ENCODE data around the gene TEX9. TPM values are rescaled to one million over a fixed set of nuclear protein-coding genes. Genes with fewer than 3 reads are reported as not detected.
"Not testable (repeated sequence)": the region's sequence is repeated elsewhere in the genome, so short reads cannot be mapped to it uniquely, and the experiment has no call there.

The TEX9 gene
- total RNA-seq, 2 donors from 2014 or later = 6.9 to 7.6 TPM

DNA sequence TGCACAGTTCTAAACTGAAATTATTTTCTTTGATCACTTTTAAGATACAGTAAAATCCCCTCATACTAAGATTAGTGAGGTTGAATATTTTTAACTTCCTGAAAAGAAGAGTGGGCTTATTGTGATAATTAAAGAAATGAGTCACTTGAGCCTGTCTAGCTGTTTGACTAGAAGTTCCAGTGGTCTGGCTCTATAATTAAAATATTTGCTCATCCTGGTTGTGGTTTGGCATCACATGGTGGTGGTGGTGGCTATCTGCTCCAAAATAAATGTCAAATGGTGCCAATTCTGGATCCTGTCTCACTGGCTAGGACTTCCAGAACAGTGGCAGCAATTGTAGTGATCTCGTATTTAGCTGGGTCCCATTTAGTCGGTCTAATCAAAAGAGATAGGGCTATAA is 8.6 kb upstream of the TEX9 start:
- intact Hi-C loops (cut with DNase I, micrococcal nuclease) = no loop called here
- ATAC-seq (no peak), DNase-seq (no peak)

DNA sequence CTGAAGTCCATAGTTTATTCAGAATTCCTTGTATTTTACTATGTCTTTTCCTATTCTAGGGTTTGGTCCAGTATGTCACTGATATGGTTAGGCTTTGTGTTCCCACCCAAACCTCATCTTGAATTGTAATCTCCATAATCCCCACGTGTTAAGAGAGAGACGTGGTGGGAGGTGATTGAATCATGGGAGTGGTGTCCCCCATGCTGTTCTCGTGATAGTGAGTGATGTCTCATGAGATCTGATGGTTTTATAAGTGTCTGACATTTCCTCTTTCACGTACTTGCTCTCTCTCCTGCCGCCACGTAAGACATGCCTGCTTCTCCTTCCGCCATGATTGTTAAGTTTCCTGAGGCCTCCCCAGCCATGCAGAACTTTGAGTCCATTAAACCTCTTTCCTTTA is 6.6 kb upstream of the TEX9 start:
- no peak for ATAC-seq
- intact Hi-C loops (cut with DNase I, micrococcal nuclease) = no loop called here
- no peak for DNase-seq

DNA sequence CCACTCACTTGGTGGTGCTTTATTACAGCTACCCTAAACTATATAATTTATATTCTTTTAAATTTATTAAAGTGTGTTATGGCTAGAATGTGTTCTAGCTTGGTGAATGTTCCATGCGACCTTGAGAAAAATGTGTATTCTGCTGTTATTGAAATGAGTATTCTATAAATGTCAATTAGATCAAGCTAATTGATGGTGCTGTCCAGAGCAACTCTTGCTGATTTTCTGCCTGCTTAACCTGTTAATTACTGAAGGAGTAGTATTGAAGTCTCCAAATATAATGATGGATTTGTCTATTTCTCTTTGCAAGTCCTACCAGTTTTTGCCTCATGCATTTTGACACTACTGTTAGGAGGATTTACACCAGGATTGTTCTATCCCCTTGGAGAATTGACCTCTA is 3.2 kb upstream of the TEX9 start:
- ATAC-seq (no peak), DNase-seq (no peak)
- intact Hi-C loops (cut with DNase I, micrococcal nuclease) = no loop called here

DNA sequence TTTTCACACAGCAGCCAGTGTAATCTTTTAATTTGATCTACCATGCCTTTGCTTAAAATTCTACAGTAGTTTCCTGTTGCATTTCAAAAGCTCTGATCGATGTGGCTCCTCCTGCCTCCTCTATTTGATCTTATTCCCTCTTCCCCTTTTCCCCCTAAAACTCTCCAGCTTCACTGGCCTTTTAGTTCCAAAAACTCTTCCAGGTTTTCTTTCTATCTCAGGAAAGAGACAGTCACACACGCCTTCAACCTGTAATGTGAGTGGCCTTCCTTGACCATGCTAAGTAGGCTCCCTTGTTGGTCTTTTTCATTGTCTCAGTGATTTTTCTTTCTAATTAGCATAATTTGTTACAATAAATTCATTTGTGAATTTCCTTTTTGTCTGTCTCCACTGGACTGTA is 985 bp downstream of the TEX9 start:
- DNase-seq = no peak
- no peak for ATAC-seq
- intact Hi-C loops (cut with DNase I, micrococcal nuclease) = no loop called here

DNA sequence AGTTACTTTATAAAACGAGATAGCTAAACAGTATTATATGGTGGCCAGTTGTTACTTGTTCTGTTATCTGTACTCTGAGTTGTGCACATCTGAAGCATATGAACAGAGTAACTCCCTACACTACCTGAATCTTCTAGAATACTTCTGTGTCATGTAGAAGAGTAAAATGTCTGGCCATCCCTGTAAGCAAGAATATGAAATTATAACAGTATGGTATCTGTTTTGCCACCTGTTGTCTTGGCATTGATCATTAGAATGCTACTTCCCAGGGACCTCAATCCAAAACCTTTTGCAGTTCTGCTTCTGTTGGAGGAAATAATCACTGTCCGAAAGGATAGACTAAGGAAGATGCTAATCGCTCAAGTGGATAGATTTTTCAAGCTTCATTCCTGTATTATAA is 1.9 kb downstream of the TEX9 start:
- ATAC-seq (no peak), DNase-seq (no peak)
- intact Hi-C loops (cut with DNase I, micrococcal nuclease) = no loop called here

DNA sequence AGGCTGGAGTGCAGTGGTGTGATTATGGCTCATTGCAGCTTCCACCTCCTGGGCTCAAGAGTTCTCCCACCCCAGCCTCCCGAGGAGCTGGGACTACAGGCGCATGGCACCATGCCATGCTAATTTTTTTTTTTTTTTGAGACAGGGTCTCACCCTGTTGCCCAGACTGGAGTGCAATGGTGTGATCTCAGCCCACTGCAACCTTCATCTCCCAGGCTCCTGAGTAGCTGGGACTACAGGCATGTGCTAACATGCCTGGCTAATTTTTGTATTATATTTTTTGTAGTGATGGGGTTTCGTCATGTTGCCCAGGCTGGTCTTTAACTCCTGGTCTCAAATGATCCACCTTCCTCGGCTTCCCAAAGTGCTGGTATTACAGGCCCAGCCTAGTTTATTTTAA is 4.0 kb downstream of the TEX9 start:
- ATAC-seq = no peak
- intact Hi-C loops (cut with DNase I, micrococcal nuclease) = no loop called here
- DNase-seq = no peak

DNA sequence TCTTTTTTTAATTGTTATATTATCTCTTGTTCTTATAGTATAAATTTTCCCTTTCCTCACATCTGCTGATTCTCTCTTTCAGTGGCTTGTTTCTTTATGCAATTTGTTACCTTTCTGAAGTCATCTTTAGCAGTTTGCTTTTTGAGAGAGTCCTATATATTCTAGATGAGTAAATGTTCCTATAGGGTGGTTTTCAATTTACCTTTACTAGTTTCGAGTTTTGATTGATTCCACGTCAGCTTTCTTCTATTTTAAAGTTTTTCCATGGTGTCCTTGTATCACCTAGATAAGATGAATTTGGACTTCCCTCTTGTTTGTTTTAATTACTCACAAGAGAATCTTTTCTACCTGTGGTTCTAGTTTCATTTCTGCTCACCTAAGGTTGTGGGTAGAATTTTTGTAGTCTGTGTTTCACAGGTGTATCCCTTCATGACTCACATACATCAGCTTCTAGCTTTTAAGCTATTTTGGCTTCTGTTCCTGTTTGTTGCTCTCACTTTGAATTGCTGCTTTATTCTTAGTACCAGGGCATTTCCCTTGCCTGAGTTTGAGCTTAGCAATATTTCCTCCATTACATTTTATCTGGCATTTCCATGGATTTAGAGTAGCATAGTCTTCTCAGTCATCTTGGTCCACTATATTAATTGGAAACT is 6.4 kb downstream of the TEX9 start:
- ATAC-seq = no peak
- no peak for DNase-seq
- intact Hi-C loops (cut with DNase I, micrococcal nuclease) = no loop called here

DNA sequence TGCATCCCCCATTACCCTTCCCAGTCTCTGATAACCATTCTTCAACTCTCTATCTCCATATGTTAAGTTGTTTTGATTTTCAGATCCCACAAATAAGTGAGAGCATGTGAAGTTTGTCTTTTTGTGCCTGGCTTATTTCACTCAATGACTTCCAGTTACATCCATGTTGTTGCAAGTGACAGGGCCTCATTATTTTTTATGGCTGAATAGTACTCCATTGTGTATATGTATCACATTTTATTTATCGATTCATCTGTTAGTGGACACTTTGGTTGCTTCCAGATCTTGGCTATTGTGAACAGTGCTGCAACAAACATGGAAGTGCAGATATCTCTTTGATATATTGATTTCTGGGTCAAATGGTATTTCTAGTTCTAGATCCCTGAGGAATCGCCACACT is 9.5 kb downstream of the TEX9 start:
- DNase-seq; intact Hi-C loops (cut with DNase I, micrococcal nuclease); ATAC-seq: not testable (repeated sequence)

DNA sequence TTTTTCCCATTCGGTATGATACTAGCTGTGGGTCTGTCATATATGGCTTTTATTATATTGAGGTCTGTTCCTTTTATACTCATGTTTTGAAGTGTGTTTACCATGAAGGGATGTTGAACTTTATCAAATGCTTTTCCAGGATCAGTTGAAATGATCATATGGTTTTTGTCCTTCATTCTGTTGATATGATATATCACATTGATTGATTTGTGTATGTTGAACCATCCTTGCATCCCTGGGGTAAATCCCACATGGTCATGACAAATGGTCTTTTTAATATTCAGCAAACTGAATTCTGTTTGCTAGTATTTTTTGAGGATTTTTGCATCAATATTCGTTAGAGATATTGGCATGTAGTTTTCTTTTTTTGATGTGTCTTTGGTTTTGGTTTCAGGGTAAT is 12.6 kb downstream of the TEX9 start:
- intact Hi-C loops (cut with DNase I, micrococcal nuclease); ATAC-seq; DNase-seq: not testable (repeated sequence)

DNA sequence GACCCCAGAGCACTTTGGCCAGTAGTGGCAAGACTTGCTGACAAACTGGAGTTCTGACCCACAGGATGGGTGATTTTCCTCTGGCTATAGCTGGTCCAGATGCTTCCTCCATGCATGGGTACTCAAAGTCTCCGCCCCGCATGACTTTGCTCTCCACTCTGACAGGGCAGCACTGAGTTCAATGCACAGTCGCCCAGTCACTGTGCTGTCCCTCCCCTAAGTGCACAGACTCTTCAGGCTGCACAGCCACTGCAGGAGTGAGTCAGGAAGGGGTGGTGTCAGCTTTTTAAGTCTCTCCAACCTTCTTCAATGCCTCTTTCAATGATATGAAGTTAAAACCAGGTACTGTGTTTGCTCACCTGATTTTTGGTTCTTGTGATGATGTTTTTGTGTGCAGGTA is 17.8 kb downstream of the TEX9 start:
- intact Hi-C loops (cut with DNase I, micrococcal nuclease) = no loop called here
- no peak for ATAC-seq
- no peak for DNase-seq

DNA sequence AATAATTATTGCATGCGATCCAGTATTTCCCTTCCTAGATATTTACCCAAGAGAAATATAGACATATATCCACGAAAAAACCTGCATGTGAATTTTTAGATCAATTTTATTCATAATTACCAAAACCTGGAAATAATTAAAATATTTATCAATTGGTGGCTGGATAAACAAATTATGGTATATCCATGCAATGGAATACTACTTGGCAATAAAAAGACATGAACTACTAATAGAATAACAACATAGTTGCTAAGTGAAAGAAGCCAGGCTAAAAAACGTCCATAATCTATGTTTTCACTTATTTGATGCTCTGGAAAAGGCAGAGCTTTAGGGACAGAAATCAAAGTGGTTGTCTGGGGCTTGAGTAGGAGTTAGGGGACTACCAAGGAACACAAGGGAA is 20.7 kb downstream of the TEX9 start:
- ATAC-seq (no peak), DNase-seq (no peak)
- intact Hi-C loops (cut with DNase I, micrococcal nuclease) = no loop called here

DNA sequence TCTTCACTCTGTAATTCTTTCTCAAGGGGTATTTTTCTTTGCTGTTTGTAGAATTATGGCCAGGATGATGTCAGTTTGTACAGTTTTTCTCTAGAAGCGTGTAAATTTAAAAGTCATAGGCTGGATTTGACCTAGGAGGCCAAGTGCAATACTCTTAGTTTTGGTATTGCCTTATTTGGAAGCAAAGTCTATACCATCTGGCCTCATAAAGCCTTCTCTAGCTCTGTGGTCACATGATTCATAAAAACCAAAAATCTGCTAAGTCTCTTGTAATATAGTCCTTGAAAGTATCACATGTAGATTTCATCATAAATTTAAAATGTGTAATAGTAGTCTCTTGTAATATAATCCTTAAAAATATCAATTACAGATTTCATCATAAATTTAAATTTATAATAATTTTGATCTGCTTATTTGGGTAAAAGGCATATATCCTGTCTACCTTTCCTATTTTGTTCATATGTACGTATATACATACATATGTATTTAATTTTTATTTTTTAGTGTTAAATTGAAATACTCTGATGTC is 25.6 kb downstream of the TEX9 start:
- DNase-seq = no peak
- intact Hi-C loops (cut with DNase I, micrococcal nuclease) = no loop called here
- ATAC-seq = no peak

DNA sequence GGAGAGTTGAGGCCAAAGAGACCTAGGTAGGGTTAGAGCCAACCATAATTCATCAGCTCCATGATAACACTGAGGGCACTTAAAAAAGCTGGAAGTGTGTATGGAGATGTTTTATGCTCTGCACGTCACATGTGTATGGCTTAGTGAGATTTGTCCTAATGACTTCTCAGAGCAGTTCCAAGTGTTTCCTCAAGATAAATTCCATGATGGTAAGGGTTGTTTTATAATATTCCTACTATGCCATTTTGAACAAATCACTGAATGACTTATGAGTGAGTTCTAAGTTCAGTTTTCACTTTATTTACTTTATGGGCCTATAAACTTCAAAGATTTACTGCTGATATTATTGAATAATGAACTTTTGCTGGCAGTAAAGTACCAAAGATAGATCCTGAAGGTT is 28.1 kb downstream of the TEX9 start:
- ATAC-seq = peak; percentile 51
- DNase-seq = no peak
- intact Hi-C loops (cut with DNase I, micrococcal nuclease) = no loop called here

DNA sequence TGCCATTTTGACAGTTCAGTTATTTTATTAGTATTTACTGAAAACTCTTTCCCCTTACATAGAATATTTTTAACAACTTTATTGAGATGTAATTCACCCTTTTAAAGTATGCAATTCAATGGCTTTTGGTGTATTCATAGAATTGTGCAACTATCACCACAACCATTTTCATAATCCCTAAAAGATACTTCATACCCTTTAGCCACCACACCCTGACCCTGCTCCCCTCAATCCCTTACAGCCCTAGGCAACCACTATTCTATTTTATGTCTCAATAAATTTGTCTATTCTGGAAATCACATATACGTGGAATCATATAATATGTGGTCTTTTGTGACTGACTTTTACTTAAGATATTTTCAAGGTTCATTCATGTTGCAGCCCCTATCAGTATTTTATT is 29.7 kb downstream of the TEX9 start:
- no peak for ATAC-seq
- intact Hi-C loops (cut with DNase I, micrococcal nuclease) = no loop called here
- no peak for DNase-seq

DNA sequence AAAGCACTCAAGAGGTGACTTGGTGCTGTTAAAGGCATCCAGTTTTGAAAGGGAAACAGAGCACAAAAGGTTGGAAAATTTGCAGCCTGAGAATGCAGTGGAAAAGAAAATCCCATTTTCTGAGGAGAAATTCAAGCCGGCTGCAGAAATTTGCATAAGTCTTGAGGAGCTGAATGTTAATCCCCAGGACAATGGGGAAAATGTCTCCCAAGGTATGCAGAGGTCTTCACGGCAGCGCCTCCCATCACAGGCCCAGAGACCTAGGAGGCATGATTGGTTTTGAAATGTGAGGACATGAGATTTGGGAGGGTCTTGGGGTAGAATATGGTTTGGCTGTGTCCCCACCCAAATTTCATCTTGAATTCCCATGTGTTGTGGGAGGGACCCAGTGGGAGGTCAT is 32.1 kb downstream of the TEX9 start:
- DNase-seq; intact Hi-C loops (cut with DNase I, micrococcal nuclease); ATAC-seq: not testable (repeated sequence)

DNA sequence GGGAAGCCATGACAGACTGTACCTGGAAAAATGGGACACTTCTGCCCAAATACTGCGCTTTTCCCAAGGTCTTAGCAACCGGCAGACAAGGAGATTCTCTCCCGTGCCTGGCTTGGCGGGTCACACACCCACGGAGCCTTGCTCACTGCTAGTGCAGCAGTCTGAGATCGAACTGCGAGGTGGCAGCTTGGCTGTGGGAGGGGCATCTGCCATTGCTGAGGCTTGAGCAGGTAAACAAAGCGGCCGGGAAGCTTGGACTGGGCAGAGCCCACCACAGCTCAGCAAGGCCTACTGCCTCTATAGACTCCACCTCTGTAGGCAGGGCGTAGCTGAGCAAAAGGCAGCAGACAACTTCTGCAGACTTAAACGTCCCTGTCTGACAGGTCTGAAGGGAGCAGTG is 34.0 kb downstream of the TEX9 start:
- intact Hi-C loops (cut with DNase I, micrococcal nuclease); ATAC-seq; DNase-seq: not testable (repeated sequence)

DNA sequence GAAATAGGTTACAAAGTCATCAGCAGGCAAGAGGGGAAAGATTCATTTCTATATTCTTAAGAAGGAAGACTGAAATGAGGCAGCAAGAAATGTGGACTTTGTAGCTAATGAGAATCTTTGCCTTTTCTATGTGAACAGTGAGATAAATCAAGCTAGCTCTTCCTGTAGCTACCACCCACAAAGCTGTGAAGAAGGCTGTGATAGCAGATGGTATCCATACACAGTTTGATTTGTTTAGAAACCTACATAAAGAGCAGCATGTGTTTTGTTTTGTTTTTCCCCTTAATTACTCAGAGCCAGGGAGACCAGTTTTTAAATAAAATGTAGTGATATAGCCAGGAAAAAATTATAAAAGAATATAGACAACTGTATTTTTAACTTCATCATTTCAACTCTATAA is 45.5 kb downstream of the TEX9 start:
- ATAC-seq (no peak), DNase-seq (no peak)
- intact Hi-C loops (cut with DNase I, micrococcal nuclease) = no loop called here

DNA sequence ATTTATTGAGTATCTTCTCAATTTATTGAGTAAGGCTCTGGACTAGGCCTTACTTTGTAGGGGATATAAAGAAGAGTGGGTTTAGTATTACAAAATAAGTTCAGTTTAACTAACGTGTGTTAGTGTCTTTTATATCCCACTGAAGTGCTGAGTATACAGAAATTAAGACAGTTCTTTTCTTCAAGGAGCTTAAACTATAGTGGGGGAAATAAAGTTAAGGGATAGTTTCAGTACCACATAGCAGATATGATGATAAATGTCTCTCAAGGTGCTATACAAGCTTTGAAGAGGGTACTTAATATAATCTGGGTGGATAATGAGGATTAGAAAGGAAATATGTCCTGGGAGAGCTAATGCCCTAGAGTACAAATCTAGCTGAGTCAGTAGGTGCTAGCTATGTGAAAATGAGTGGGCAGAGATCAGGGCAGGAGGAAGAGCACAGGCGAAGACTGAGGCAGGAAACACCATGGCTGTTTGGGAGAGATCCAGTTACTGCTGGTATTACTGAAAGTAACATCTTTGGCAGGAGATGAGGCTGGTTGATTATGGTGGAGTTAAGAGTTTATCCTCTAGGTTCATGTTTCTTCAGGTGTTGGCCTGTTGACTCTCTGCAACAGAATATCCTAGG is 46.0 kb downstream of the TEX9 start:
- intact Hi-C loops (cut with DNase I, micrococcal nuclease) = no loop called here
- no peak for DNase-seq
- ATAC-seq = no peak

DNA sequence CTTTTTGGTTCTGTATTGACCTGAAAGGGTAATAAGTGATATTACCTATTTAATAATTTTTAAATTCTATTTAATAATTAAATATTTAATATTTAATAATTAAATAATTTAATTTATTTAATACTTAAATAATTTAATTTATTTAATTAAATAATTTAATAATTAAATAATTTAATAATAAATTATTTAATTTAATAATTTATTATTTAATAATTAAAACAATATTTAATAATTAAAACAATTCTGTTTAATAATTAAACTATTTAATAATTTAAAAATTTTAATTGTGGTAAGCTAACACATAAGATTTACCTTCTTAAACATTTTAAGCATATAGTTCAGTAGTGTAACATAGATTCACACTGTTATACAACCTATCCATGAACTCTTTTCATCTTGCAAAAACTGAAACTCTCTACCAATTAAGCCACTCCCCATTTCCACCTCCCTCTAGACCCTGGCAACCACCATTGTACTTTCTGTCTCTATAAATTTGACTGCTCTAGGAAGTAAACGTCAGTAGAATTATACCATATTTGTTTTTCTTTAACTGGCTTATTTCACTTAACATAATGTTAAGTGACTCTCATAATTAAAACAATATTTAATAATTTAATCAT is 48.0 kb downstream of the TEX9 start:
- intact Hi-C loops (cut with DNase I, micrococcal nuclease) = not testable (repeated sequence)

DNA sequence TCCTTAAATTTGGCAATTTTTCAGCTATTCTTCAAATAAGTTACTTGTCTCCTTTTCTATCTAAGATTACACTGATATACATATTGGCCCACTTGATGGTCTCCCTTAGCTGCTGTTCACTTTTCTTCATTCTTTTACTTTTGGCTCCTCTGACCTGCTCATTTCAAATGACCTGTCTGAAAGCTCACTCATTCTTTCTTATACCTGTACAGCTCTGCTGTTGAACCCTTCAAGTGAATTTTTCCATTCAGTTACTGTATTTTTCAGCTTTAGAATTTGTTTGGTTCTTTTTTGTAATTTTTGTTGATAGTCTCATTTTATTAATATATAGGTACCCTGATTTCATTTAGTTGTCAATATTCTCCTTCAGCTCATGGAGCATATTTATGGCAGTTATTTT is 60.0 kb downstream of the TEX9 start:
- no peak for DNase-seq
- intact Hi-C loops (cut with DNase I, micrococcal nuclease) = loop anchor here in 1 of 2 donors (10.0 kb wide), 1 partner anchor 180 kb away; the partner anchor contains the start of gene RFX7

More for the DNA sequence above, 48.0 kb downstream of the TEX9 start:
- not testable (repeated sequence) for DNase-seq, ATAC-seq

More for the DNA sequence above, 60.0 kb downstream of the TEX9 start:
- ATAC-seq = no peak

All from left colon (tissue), 2 donors.